Raji (cell line): ENCODE results near the gene WNT2B.
A peak's percentile ranks its signal among the peaks of the same experiment; 100 is the strongest.

Experiments
- POLR2A ChIP-seq: IDR thresholded peaks from 2 replicates; pipeline ENCODE4 v1.6.1; 2011; ENCODE audit warnings: low read depth, low read length, control low read depth; ENCODE audit not compliant: insufficient read depth

The WNT2B gene

DNA sequence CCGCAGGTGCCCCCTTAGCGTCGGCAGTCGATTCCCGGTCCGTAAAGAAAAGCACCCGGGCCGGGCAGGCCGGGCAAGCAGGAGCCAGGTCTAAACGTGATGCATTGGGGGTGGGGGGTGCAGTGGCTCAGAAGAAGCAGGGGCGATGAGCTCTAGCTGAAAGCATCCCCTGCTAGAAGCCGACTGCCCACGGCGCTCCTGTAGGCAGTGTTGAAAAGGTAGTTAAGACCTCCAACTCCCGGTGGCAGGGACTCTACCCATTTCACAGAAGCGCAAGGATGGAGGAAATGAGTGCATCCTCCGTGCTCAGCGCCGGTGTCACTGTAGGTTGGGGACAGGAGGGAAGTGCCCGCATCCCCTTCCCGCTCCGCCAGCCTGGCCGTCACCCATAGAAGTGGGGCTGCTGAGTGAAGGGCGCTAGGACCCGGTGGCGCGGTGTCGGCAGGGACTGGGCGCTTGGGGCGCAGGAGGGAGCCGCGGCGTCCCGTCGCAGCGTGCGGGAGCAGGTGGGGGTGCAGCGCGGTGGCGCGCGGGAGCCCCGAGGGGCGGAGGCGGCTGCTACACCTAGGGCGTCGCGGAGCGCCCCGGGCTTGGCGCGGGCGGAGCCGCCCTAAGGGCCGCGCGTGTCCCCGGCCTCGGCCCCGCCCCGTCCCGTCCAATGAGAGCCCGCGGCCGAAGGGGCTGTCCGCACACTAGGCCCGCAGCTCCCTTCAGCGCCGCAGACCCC, at the start of gene WNT2B:
Gene WNT2B (plus strand): TSS at position 688 of the 727 bp plus-strand sequence. CDS start 298 bp downstream, outside the sequence.
- no peak for TF ChIP-seq POLR2A

GRCh38 chr1:112460615-112461014, 48.1 kb upstream of the WNT2B start:
- no peak for TF ChIP-seq POLR2A

- no peak for TF ChIP-seq POLR2A
Measured at GRCh38 chr1:112461200-112461871, 47.4 kb upstream of the WNT2B start.

DNA sequence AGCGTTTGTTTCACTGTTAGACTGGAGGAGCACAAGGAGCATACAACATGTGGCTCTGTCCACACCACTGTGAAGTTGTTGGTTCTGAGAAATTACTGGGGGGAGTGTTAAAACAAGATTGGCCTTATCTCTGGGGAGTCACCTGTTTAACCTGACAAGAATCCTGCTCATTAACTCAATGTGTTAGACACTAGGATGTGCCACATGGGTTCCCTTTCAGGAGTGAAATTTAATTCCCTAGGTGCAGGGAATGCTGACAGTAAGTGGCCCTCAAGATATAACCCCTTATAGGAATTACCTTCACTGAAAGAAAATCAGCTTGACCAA, 45.8 kb upstream of the WNT2B start:
- TF ChIP-seq POLR2A, result no peak

DNA sequence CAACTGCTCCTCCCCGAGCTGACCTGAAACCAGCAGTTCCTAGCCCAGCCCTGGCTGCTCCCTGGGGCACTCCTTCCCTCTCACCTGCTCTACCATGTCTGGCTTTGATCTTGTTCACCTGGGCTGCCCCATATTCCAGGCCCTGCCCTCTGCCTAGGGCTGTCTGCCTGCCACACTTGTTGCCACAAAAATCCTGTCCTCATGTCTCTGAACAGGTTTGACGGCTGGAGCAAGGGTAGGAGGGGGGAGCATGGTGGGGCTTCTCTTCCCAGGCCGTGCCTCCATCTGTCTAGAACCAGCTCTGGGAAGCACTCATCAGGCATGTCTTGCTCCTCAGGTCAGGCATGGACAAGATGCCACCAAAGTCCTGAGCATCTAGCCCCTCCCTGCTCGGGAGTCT, 44.3 kb upstream of the WNT2B start:
- TF ChIP-seq POLR2A, result no peak

GRCh38 chr1:112465122-112465521, 43.6 kb upstream of the WNT2B start:
- TF ChIP-seq POLR2A, result no peak

DNA sequence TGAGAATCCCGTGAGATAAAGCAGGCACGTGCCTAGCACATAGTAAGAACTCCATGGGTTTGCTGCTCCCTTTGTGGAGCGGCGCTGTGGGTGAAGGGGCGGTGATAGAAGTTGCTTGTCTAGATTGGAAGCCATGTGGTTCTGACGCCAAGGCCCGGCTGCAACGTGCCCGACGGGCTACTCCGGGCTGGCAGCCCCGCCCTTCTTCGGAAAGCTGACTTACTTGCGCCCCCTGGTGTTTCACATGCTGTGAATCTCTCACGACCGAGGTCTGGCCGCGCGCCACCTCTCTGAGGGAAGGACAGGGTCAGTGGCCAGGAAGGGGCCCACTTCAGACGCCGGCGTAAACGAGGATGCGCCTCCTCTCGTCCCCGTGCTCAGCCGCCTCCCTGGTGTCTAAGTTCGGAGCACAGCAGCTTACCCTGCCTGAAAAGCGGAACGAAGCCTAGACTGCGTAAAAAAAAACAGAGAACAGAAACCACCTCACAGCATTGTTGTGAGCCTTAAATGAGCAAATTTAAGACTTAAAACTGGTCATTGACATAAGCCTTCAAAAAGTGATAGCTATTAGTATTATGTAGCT, 42.6 kb upstream of the WNT2B start:
- TF ChIP-seq POLR2A, result 0 out of 2 replicates have a peak, but pooled peaks have one; percentile 40

DNA sequence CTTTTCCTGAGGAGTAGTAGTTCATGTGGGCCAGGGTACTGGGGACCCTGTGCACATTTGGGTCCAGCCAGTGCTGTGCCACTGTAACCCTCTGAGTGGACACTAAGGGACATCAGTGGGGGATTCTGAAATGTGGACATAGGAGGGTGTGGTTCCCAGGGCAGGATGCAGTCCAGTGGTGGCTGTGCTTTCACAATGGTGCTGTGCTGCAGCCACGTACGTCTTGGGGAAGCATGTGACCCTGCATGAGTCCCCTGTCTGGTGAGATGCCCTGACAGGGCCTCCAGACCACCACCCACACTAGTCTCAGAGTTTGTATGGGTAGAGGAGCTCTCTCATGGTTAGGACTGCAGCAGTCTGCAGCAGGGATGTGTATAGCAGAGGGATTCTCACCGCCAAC, 37.8 kb upstream of the WNT2B start:
- TF ChIP-seq POLR2A, result no peak

- no peak for TF ChIP-seq POLR2A
Measured at GRCh38 chr1:112472142-112472541, 36.6 kb upstream of the WNT2B start.

DNA sequence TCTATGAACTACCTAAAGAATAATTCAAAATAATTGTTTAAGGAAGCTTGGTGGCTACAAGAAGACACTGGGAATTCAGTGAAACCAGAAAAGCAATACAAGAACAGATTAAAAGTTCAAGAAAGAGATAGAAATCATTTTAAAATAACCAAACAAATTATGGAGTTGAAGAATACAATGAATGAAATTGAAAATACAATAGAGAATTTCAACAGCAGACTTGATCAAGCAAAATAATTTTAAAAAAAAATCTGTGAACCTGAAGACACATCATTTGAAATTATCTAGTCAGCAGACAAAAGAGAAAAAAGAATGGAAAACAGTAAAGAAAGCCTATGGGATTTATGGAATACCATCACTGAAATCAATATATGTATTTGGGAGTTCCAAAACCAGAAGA, 31.2 kb upstream of the WNT2B start:
- TF ChIP-seq POLR2A, result no peak

DNA sequence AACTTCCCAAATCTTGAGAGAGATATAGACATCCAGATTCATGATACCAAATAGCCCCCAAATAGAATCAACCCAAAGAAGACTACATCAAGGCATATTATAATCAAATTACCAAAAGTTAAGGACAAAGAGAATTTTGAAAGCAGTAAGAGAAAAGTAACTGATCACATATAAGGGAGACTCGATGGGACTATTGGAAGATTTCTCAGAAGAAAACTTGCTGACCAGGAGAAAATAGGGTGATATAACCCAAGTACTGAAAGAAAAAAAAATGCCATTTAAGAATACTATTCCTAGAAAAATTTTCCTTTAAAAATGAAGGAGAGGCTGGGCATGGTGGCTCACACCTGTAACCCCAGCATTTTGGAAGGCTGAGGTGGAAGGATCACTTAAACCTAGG, 30.5 kb upstream of the WNT2B start:
- no peak for TF ChIP-seq POLR2A

DNA sequence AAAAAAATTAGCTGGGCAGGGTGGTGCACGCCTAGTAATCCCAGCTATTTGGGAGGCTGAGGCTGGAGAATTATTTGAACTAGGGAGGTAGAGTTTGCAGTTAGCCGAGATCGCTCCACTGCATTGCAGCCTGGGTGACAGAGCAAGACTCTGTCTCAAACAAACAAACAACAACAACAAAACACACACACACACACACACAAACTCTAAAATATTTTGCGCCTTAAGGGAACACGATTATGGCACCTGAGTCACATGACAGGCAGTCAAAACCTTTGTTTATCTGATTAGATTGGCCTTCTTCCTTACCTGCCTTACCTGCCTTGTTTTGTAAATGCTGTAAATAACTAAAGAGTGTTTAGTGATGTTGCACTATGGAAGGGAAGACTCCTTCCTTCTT, 20.6 kb upstream of the WNT2B start:
- no peak for TF ChIP-seq POLR2A

DNA sequence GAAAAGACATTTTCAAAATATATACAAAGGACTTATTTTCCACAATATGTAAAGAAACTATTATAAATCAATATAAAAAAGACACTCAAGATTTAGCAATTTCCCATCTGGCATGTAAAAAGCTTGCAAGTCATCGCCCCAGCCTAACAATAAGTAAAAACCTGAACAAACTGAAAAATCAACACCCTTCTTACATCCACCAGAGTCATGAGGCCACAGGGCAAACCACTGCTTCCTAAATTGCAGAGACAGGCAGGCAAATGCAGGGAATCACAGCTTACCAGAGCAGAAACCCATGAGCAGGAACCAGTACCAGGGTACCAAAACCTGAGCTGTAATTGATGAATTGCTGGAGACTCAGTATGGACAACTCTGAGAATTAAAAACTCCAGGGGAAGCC, 16.7 kb upstream of the WNT2B start:
- TF ChIP-seq POLR2A, result no peak

- TF ChIP-seq POLR2A, result no peak
Measured at GRCh38 chr1:112493351-112493750, 15.4 kb upstream of the WNT2B start.

- no peak for TF ChIP-seq POLR2A
Measured at GRCh38 chr1:112496290-112496689, 12.5 kb upstream of the WNT2B start.
